Measurements from ENCODE around the gene CYP2A7. TPM values are rescaled to one million over a fixed set of nuclear protein-coding genes. Genes with fewer than 3 reads are reported as not detected.
"Not testable (repeated sequence)": the region's sequence is repeated elsewhere in the genome, so short reads cannot be mapped to it uniquely, and the experiment has no call there.

The CYP2A7 gene
- total and polyA plus RNA-seq, 4 donors: 0.10 to 1.4 (median 0.78) TPM; not detected in 1

- Histone ChIP-seq H3K4me1 (ENCODE audit: control insufficient read depth, insufficient read depth, low read length) (no peaks in the 10 kb centered on the region), H3K36me3 (ENCODE audit: control insufficient read depth, insufficient read depth, low read length) (peaks cover 9% of the 10 kb centered on the region), H3K4me3 (ENCODE audit: low read depth, low read length) (no peak overlapping the region), H3K27ac (ENCODE audit: low read depth, low read length) (no peak overlapping the region), H3K27me3 (ENCODE audit: control insufficient read depth, insufficient read depth, low read length) (no peaks in the 10 kb centered on the region), H3K9me3 (ENCODE audit: control insufficient read depth, insufficient read depth, low read length) (no peaks in the 10 kb centered on the region)
- no peak for DNase-seq (ENCODE audit: low read depth in 4 of 6, low spot score in 6 of 6)
Measured at GRCh38 chr19:40829205-40829604, 52.8 kb downstream of the CYP2A7 start.

DNA sequence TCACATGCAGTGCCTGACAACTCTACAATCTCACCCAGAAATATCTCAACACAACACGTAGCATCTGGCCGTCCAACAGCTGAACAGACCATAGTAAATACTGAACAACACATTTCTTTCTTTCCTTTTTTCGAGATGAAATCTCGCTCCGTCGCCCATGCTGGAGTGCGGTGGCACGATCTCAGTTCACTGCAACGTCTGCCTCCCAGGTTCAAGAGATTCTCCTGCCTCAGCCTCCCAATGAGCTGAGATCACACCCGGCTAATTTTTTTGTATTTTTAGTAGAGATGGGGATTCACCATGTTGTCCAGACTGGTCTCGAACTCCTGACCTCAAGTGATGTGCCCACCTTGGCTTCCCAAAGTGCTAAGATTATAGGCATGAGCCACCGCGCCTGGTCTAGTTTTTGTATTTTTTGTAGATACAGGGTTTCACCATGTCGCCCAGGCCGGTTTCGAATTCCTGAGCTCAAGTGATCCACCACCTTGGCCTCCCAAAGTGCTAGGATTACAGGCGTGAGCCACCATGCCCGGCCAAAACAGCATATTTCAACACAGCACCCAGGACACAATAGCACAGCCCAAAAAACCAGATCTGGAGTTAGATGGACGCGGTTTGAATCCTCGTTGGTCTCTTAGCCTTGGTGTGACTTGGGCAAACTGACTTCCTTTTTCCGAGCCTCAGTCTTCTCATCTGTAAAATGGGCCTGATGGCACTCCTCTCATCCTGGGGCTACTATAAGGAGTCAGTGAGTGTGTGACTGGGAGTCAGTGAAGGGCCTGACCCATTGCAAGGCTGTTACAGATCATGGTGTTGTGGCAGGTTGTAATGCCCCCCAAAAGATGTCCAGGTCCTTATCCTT, 54.4 kb downstream of the CYP2A7 start:
- H3K27me3 ChIP-seq (ENCODE audit: control insufficient read depth, insufficient read depth, low read length): no peaks in the 10 kb centered on the region
- no peak overlapping the region for H3K27ac ChIP-seq (ENCODE audit: low read depth, low read length)
- 94% methylated on average over 16 of the region's 22 CpGs for WGBS (ENCODE audit: insufficient coverage)
- peaks cover 9% of the 10 kb centered on the region for H3K36me3 ChIP-seq (ENCODE audit: control insufficient read depth, insufficient read depth, low read length)
- no peak for DNase-seq (ENCODE audit: low read depth in 4 of 6, low spot score in 6 of 6)
- no peak overlapping the region for H3K4me3 ChIP-seq (ENCODE audit: low read depth, low read length)
- no peaks in the 10 kb centered on the region for H3K9me3 ChIP-seq (ENCODE audit: control insufficient read depth, insufficient read depth, low read length)
- H3K4me1 ChIP-seq (ENCODE audit: control insufficient read depth, insufficient read depth, low read length): no peaks in the 10 kb centered on the region

DNA sequence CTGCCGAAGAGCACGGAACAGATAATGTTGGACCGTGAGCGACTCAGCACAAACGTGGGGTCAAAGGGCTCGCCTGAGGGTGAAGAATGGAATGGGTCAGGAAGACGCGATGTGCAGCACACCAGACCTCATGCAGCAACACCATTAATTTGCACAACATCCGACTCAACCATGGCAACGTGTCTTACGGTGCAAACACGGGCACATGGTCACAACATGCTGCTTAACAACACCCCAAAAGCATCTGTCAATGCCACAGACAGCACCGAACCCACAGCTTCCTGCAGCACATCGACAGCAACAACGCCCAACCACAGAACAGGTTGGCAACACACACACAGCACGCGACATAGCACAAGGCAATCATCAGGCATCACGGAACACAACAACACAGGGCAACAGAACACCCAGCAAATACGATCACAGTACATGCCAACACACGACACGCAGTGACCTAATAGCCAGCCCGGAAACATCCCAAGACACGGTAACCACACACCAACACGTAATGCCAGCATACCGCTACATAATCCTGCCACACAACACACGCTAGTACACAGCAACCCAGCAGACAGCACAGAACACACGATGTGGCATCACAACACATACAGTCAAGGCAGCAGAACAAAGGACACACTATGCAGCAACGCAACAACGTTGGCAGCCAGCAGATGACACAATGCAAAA, 55.2 kb downstream of the CYP2A7 start:
- not testable (repeated sequence) for H3K4me3 ChIP-seq (ENCODE audit: low read depth, low read length); H3K4me1 ChIP-seq (ENCODE audit: control insufficient read depth, insufficient read depth, low read length); H3K36me3 ChIP-seq (ENCODE audit: control insufficient read depth, insufficient read depth, low read length); DNase-seq (ENCODE audit: low read depth in 4 of 6, low spot score in 6 of 6); H3K27ac ChIP-seq (ENCODE audit: low read depth, low read length); H3K9me3 ChIP-seq (ENCODE audit: control insufficient read depth, insufficient read depth, low read length); H3K27me3 ChIP-seq (ENCODE audit: control insufficient read depth, insufficient read depth, low read length)
- WGBS (ENCODE audit: insufficient coverage): 86% methylated on average over 22 of the region's 29 CpGs

DNA sequence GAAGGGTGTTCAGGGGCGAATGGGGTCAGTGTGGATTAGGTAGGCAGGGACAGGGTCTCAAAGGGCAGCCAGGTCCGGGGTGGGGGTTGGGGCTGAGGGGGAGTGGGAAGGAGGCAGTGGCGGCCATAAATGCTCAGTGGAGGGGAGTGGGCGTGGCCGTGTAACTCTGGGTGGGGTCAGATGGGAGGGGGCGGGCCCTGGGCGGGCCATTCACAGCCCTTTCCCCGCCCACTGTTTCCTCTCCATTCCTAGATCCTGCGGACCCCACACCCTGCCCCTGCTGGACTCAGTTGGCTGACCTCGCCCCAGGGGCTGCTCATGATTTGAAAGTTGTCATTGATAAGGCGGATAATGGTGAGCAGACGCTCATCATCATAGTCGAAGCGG, 55.7 kb downstream of the CYP2A7 start:
- H3K27ac ChIP-seq (ENCODE audit: low read depth, low read length); H3K4me3 ChIP-seq (ENCODE audit: low read depth, low read length); H3K36me3 ChIP-seq (ENCODE audit: control insufficient read depth, insufficient read depth, low read length); H3K9me3 ChIP-seq (ENCODE audit: control insufficient read depth, insufficient read depth, low read length); H3K4me1 ChIP-seq (ENCODE audit: control insufficient read depth, insufficient read depth, low read length); DNase-seq (ENCODE audit: low read depth in 4 of 6, low spot score in 6 of 6); H3K27me3 ChIP-seq (ENCODE audit: control insufficient read depth, insufficient read depth, low read length): not testable (repeated sequence)
- WGBS (ENCODE audit: insufficient coverage): 88% methylated on average over 6 of the region's 14 CpGs

DNA sequence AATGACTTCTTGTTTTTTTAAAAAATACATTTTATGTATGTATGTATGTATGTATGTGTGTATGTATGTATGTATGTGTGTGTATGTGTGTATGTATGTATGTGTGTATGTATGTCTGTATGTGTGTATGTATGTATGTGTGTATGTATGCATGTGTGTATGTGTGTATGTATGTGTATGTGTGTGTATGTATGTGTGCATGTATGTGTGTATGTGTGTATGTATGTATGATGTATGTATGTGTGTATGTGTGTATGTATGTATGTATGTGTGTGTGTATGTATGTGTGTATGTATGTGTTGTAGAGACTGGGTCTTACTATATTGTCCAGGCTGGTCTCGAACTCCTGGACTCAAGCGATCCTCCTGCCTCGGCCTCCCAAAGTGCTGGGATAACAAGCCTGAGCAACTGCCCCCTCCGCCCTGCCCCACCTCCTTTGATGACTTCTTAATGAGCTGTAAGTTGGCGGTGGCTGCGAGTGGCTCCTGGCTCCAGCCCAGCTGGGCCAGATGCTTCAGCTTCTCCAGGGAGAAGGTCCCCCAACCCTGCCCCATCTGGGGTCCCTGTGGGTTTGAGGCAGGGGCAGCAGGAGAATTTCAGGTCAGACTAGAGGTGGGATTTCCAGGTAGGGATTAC, 56.5 kb downstream of the CYP2A7 start:
- WGBS (ENCODE audit: insufficient coverage): no CpG with 5 or more reads among the region's 6 CpGs
- H3K27me3 ChIP-seq (ENCODE audit: control insufficient read depth, insufficient read depth, low read length); H3K36me3 ChIP-seq (ENCODE audit: control insufficient read depth, insufficient read depth, low read length); H3K4me1 ChIP-seq (ENCODE audit: control insufficient read depth, insufficient read depth, low read length); H3K27ac ChIP-seq (ENCODE audit: low read depth, low read length); DNase-seq (ENCODE audit: low read depth in 4 of 6, low spot score in 6 of 6); H3K9me3 ChIP-seq (ENCODE audit: control insufficient read depth, insufficient read depth, low read length); H3K4me3 ChIP-seq (ENCODE audit: low read depth, low read length): not testable (repeated sequence)

Other genes with a start within 250 kb of the CYP2A7 start
- gene NUMBL, start 191.6 kb downstream of the CYP2A7 start, total RNA-seq: 10 to 100 TPM; 19.0 to 23.7 TPM
- gene NUMBL, start 191.6 kb downstream of the CYP2A7 start, polyA plus RNA-seq (ENCODE audit: insufficient read length in 2 of 2): 10 to 100 TPM; 46.6 to 66.5 TPM
- gene COQ8B, start 165.3 kb downstream of the CYP2A7 start, total RNA-seq: 10 to 100 TPM; 25.7 to 39.5 TPM
- 10 to 100 TPM; 47.6 to 47.9 TPM for gene COQ8B, start 165.3 kb downstream of the CYP2A7 start, polyA plus RNA-seq (ENCODE audit: insufficient read length in 2 of 2)
- 1 to 10 TPM; 6.3 to 8.2 TPM for gene ITPKC, start 165.1 kb downstream of the CYP2A7 start, total RNA-seq
- 10 to 100 TPM; 10.9 to 12.0 TPM for gene ITPKC, start 165.1 kb downstream of the CYP2A7 start, polyA plus RNA-seq (ENCODE audit: insufficient read length in 2 of 2)
- 1 to 10 TPM; 1.6 to 2.1 TPM for gene ACTMAP, start 131.8 kb downstream of the CYP2A7 start, total RNA-seq
- 10 to 100 TPM; 10.2 to 16.3 TPM for gene ACTMAP, start 131.8 kb downstream of the CYP2A7 start, polyA plus RNA-seq (ENCODE audit: insufficient read length in 2 of 2)
- gene SNRPA, start 131.0 kb downstream of the CYP2A7 start, total RNA-seq: 10 to 100 TPM; 21.7 to 35.9 TPM
- gene SNRPA, start 131.0 kb downstream of the CYP2A7 start, polyA plus RNA-seq (ENCODE audit: insufficient read length in 2 of 2): 10 to 100 TPM; 73.2 to 86.4 TPM
- 10 to 100 TPM in 1 of 2 donors, 1 to 10 TPM in 1; 7.9 to 20.2 TPM for gene MIA, start 106.7 kb downstream of the CYP2A7 start, total RNA-seq
- gene MIA, start 106.7 kb downstream of the CYP2A7 start, polyA plus RNA-seq (ENCODE audit: insufficient read length in 2 of 2): 10 to 100 TPM in 1 of 2 donors, 1 to 10 TPM in 1; 8.5 to 19.8 TPM
- gene RAB4B, start 104.0 kb downstream of the CYP2A7 start, total RNA-seq: 10 to 100 TPM; 13.1 to 20.6 TPM
- gene RAB4B, start 104.0 kb downstream of the CYP2A7 start, polyA plus RNA-seq (ENCODE audit: insufficient read length in 2 of 2): 10 to 100 TPM; 49.8 to 50.8 TPM
- gene EGLN2, start 83.0 kb downstream of the CYP2A7 start, total RNA-seq: 100 to 1,000 TPM in 1 of 2 donors, 10 to 100 TPM in 1; 37.6 to 105 TPM
- 100 to 1,000 TPM in 1 of 2 donors, 10 to 100 TPM in 1; 93.3 to 106 TPM for gene EGLN2, start 83.0 kb downstream of the CYP2A7 start, polyA plus RNA-seq (ENCODE audit: insufficient read length in 2 of 2)
- gene CYP2A6, start 31.8 kb downstream of the CYP2A7 start, total RNA-seq: under 1 TPM in 1 of 2 donors, not detected in 1; 0.50 TPM
- gene CYP2A6, start 31.8 kb downstream of the CYP2A7 start, polyA plus RNA-seq (ENCODE audit: insufficient read length in 2 of 2): 1 to 10 TPM in 1 of 2 donors, under 1 TPM in 1; 0.48 to 1.9 TPM
- not detected for gene CYP2B6, start 109.1 kb upstream of the CYP2A7 start, total RNA-seq
- not detected for gene CYP2B6, start 109.1 kb upstream of the CYP2A7 start, polyA plus RNA-seq (ENCODE audit: insufficient read length in 2 of 2)
- not detected for gene CYP2A13, start 206.2 kb upstream of the CYP2A7 start, total RNA-seq
- gene CYP2A13, start 206.2 kb upstream of the CYP2A7 start, polyA plus RNA-seq (ENCODE audit: insufficient read length in 2 of 2): under 1 TPM in 1 of 2 donors, not detected in 1; 0.27 TPM
- gene CYP2F1, start 232.2 kb upstream of the CYP2A7 start, total RNA-seq: not detected
- gene CYP2F1, start 232.2 kb upstream of the CYP2A7 start, polyA plus RNA-seq (ENCODE audit: insufficient read length in 2 of 2): under 1 TPM in 1 of 2 donors, not detected in 1; 0.41 TPM